ENCODE measurements around the gene STX1A.

STX1A gene

DNA sequence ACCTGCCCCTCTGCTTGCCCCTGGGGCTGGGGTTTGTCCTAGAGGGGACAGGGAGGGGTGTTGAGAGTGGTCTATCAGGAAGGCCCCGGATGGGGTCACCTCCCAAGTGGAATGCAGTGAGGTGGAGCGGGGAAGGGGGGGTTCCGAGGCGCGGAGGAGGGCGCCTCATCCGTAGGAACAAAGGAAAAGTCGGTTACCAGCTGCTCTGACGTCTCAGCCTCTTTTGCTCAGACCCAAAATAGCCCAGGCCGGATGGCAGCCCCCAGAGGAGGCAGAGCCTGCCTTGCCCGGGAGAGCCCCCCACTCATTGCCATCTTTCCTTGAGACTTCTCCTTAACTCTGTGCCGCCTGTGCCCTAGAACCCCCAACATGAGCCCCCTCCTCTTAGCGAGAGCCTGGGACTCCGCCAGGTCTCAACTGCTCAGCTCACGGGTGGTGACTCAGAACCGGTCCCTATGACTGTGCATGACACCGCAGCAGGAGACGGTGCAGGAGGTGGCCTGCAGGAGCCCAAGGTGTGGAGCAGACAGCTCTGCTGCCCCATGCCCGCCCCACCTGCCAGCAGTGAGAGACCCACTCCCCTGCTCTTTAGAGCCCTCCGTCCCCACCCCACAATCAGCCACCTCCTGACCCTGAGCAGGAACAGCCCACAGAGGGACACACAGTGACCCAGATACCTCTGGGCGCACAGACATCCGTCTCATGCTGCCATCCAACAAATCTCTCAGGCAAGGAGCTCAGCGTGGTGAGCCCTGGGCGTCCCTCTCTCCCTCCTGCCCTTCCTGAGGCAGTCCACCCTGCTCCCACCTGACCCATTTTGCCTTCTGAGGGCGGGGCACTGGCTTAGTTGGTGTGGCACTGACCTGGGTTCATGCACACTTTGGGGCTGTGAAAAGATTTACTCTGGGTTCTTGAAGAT is 13.1 kb downstream of the STX1A start:
- DNase-seq, result no peak

- no peak for DNase-seq
These were observed 13.9 kb downstream of the STX1A start for GRCh38 chr7:73705551-73705920.

DNA sequence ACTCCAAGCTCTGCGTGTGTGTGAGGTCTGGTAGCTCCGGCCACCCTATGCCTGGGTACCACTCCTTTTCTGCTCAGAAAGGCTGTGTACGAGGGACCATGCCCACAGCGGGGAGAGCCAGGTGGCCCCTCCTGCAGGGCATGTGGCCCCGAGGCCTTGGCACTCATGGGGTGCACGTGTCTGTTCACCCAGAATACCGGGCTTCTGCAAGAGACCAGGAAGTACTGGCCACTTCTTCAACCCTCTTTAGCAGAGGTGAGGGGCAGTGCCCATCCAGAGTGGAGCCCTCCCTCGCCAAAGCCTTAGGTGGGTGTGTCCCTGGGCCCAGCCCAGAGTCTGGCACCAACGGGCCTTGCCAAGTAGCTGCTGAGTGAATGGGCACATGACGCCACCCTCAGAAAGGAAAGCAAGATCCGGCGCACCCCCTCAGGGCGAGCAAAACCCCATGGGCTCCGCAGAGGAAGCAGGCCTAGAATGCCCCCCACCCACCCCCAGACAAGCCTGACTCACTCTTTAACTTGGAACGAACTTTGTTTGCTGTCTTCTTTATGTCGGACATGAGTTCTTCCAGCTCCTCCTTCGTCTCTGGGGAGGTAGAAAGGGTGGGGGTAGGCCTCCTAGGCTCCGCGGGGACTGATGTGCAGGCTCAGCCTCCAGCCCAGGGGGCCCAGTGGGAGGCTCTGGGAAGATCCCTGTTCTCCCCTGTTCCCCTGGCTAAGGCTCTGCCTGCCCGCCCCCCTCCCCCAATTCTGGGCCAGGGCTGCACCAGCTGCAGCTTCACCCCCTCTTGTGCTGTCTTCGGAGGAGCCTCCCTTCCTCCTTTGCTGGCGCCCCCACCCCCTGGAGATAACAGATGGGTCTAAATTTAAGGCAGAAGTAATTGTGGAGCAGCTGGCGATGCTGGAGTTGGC is 14.6 kb downstream of the STX1A start:
- no peak for DNase-seq

- DNase-seq, result no peak
These were observed 15.5 kb downstream of the STX1A start for GRCh38 chr7:73703757-73704639.

DNA sequence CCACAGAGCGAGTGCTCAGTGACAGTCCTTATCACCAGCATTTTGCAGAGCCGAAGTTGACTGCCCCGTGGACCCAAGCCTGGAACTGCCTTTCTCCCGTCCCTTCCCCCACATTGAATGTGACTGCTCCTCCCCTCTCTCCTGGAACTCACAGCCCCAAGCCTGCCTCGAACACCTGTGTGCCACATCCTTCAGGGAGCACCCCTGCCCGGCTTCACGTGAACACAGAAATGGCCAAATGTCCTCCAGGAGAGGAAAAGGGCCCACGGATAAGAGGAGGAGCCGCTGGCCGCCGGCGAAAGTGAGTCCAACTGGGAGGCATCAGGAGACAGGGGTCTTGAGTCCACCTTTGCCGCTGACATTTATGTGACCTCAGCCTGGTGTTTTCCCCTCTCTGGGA is 16.2 kb downstream of the STX1A start:
- DNase-seq, result no peak

GRCh38 chr7:73702665-73703064 is 16.8 kb downstream of the STX1A start:
- DNase-seq, result no peak

DNA sequence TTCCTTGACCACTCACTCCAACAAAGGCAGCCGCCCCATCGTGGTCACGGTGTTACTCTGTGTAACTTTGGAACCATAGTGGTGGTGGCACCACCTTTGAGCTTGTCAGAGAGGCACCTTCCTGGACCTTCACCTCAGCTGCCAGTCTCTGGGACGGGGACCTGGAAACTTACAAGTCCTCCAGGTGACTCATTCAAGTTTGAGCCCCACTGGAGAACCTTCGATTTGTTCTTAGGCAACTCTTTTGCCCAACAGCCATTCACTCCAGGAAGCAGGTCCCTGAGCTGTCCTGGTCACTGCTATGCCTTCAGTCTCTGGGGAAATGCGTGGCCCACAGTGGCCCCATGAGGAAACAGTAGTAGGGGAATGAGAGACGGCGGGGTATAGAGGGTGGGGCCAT is 17.2 kb downstream of the STX1A start:
- no peak for DNase-seq

DNA sequence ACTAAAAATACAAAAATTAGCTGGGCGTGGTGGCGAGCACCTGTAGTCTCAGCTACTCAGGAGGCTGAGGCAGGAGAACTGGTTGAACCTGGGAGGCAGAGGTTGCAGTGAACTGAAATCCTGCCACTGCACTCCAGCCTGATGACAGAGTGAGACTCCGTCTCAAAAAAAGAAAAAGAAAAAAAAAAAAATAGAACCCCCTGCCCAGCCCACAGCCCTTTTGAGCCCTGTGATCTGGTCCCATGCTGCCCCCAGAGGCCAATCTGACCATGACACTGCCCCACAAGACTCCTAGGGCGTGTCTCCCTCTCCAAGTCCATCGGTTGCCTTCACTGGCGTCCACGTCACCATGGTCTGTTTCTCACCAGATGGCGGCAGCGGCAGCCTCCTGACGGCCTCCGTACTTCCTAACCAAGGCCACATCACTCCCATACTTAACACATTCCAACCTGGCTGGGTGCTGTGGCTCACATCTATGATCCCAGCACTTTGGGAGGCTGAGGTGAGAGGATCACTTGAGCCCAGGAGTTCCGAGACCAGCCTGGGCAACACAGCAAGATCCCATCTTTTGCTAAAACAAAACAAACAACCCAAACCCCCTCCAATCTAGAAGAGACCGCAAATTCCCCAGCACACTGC is 18.0 kb downstream of the STX1A start:
- no peak for DNase-seq

- no peak for DNase-seq
These were observed 18.8 kb downstream of the STX1A start for GRCh38 chr7:73700581-73701134.

DNA sequence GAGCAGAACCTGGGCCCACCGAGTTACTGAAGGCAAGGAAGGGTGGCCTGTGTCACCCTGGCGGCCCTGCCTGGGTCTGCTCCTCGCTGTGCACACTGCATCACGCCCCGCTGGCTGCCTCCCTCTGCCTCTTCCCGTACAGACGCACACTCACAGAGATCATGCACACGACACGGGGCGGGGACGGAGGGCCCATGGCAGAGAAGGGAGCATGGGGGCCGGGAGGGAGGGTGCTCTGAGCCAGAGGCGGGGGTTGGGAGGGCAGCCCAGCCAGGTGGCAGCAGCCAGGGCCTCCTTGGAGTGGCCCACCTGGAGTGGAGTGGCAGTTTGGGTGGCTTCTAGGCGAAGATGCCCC is 19.4 kb downstream of the STX1A start:
- DNase-seq, result no peak

- no peak for DNase-seq
These were observed 19.9 kb downstream of the STX1A start for GRCh38 chr7:73699370-73700068.

- no peak for DNase-seq
These were observed 21.1 kb downstream of the STX1A start for GRCh38 chr7:73698410-73698809.

- no peak for DNase-seq
These were observed 23.1 kb downstream of the STX1A start for GRCh38 chr7:73696372-73696771.

DNA sequence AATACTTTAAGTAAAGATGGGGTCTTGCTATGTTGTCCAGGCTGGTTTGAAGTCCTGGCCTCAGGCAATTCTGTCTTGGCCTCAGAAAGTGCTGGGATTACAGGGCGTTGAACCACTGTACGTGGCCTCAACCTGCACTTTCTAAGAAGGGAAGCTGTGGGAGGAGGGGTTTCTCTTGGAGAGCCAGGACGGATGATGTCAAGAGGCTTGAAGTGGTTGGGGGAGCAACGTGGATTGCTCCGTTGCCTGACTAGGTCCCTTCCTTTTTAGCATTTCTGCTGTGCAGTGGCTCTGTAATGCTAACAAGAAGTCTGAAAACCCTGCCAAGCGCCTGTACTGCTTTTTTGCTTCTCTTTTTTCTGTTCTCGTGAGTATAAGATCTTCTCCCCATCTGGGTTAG is 28.8 kb downstream of the STX1A start:
- no peak for DNase-seq

GRCh38 chr7:73688288-73688687 is 31.2 kb downstream of the STX1A start:
- no peak for DNase-seq

DNA sequence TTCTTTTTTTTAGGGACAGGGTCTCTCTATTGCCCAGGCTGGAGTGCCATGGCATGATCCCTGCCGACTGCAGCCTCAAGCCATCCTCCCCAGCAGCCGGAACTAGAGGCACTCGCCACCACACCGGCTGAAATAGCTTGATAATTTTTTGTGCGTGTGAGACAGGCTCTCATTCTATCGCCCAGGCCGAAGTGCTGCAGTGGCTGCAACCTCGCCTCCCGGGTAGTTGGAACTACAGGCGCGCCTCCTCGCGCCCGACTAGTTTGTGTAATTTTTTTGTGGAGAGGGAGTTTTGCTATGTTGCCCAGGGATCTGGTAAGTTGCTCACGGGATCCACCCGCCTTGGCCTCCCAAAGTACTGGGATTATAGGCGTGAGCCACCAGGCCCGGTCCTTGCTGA is 34.2 kb downstream of the STX1A start:
- DNase-seq, result no peak

- no peak for DNase-seq
These were observed 35.4 kb downstream of the STX1A start for GRCh38 chr7:73683788-73684693.

- peak; percentile 92 for DNase-seq
These were observed 36.2 kb downstream of the STX1A start, which contains the start of the genes BUD23 and DNAJC30 for GRCh38 chr7:73683056-73683787. TSS of gene BUD23 (plus strand) at chr7:73683597. CDS start at chr7:73683626, 29 bp downstream. TSS of gene DNAJC30 (minus strand) at chr7:73683453. CDS start at chr7:73683423, 30 bp downstream.

DNA sequence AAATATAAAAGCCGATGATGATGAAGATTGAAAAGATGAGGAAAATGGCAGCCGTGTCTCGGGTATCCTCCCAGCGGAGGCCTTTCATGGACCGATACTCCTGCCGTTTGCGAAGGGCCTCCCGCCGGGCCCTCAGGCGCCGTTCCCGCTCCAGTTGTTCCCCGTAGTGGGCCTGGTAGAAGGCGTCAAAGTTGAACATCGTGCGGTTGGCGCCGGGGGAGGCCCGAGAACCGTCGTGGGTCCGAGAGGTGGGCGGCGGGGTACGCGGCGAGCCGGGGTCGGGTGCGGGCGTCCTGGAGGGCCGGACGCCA is 36.8 kb downstream of the STX1A start:
- DNase-seq, result no peak

- no peak for DNase-seq
These were observed 38.4 kb downstream of the STX1A start for GRCh38 chr7:73681031-73681430.

Data from GDM1 (cell line).